Subcutaneous adipose tissue (tissue), 4 donors: ENCODE data around the gene SCUBE1. TPM values are rescaled to one million over a fixed set of nuclear protein-coding genes. Genes with fewer than 3 reads are reported as not detected.

Experiments
- total RNA-seq, 4 donors: library from RNA; depleted of rRNA; stranded (reverse); fragments of >200 nt; gene quantifications; one replicate each; pipeline ENCODE4 v1.1.0, GENCODE V29; 2016
- TF ChIP-seq, protein P1 (sequence below): fragments of 450-650 bp; IDR thresholded peaks from one replicate; pipeline ENCODE4 v1.5.1; 2016; ENCODE audit warnings: low read depth, mild to moderate bottlenecking, control low read depth, antibody characterized with exemption, moderate library complexity

The SCUBE1 gene
- total RNA-seq, 4 donors from 2014 or later, result 0.66 to 4.6 (median 1.7) TPM

DNA sequence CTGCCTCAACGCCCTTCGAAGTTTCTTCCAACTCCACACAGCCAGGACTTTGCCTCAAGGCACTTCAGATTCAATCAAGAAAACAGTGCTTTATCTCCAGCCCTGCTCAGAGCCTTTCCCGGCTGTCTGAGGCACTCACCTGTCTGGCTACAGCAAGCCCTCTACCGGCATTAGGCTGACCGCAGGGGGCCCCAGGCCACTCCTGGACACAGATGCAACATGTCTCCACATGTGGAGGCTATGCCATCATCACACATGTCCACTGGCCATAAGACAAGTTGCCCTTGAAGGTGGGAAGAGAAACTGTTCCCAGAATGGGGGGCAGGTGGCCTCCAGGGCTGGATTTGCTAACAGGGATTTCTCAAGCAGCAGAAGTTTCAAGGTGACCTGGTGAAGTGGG, 10.0 kb downstream of the SCUBE1 start:
- TF ChIP-seq, protein P1, sequence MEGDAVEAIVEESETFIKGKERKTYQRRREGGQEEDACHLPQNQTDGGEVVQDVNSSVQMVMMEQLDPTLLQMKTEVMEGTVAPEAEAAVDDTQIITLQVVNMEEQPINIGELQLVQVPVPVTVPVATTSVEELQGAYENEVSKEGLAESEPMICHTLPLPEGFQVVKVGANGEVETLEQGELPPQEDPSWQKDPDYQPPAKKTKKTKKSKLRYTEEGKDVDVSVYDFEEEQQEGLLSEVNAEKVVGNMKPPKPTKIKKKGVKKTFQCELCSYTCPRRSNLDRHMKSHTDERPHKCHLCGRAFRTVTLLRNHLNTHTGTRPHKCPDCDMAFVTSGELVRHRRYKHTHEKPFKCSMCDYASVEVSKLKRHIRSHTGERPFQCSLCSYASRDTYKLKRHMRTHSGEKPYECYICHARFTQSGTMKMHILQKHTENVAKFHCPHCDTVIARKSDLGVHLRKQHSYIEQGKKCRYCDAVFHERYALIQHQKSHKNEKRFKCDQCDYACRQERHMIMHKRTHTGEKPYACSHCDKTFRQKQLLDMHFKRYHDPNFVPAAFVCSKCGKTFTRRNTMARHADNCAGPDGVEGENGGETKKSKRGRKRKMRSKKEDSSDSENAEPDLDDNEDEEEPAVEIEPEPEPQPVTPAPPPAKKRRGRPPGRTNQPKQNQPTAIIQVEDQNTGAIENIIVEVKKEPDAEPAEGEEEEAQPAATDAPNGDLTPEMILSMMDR, result no peak

GRCh38 chr22:43331698-43332097, 11.5 kb downstream of the SCUBE1 start:
- TF ChIP-seq, protein P1, result no peak

DNA sequence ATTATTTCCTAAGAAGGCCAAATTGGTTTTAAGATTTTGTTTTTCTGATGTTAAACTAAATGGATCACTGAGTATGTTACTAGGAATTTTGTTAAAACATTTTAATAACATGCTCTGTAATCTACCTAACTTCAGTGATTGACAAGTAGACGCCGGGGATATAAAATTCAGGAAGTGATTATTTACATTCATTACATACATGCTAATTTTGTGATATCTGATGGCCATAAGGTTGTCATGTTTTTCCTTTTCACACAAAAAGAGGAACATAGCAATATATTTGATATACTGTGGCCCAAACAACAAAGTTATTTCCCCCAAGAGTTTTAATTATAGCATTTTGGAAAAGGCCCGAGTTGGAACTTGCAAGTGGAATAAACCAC, 12.1 kb downstream of the SCUBE1 start:
- TF ChIP-seq, protein P1, result no peak

DNA sequence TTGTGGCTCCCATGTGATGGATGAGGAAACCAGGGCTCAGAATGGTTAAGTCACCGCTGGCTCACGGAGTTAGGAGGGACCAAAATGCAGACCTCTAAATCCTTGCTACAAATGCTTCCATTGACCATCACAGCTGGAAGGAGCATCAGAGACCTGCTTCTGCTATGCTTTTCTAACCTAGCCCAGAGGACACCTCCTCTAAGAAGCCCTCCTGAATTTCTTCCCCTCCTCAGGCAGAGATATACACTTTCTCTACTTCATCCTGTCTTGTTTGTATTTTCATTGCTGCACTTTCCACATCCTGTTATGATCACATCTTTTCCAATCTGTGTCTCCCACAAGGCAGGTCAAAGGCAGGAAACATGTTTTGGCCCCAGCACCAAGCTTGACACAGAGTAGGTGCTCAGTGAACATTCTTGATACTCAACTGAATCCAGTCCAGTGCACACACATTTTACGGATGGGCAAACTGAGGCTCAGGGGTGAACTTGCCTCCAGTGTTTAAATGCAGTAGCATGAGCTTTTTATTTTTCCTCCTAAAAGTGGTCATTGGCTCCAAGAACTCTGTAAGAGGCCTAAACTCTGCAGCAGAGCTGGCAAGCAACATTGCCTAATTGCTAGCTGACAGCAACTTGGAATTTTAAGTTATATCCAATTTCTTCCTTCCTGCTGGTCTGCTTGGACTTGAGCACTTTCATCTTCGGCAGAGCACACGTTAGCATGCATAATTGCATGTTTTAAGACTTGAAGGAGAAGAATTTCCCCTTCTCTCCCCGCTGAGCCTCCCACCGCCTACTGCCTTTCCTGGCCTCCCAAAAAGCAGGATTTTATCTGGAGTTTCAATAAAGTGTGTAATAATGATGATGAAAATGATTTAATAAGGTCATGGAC, 12.7 kb downstream of the SCUBE1 start:
- TF ChIP-seq, protein P1, result no peak

GRCh38 chr22:43329061-43329460, 14.1 kb downstream of the SCUBE1 start:
- TF ChIP-seq, protein P1, result no peak

- TF ChIP-seq, protein P1, result no peak
These were observed 16.1 kb downstream of the SCUBE1 start for GRCh38 chr22:43327157-43327438.

DNA sequence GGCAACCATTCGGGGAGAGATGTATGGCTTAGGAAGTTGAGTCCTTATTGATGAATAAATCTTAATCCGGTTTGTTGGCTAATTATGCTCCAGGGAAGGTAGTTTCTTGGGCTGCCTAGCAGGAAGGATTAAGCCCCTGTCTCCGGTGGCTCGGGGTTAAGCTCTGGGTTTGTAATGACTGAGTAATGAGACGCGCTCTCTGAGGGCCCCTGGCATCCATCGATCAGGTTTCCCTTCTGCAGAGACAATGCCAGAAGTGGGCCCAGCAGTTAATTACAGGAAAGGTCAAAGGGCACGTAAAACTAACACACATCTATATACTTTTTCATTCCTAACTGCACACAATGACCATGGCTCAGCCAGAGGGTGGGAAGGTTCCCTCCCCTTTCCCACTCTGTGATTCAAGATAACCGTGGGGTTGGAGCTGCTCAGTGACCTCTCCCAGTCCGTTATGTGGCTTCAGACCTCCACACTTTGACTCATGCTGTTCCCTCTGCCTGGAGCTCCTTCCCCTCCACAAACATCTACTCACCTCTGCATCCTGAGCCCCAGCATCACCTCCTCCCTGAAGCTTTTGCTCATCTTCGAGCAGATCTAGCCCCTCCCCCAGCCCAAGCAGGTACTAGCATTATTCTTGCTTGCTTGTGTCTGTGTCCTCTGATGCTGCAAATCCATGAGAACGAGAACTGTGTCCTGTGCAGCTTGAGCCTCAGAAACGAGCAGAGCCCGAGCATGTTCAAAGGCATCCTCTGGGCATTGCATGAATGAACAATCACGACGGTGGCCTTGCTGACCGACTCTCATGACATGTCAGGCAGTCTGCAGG, 16.6 kb downstream of the SCUBE1 start:
- TF ChIP-seq, protein P1, result no peak
